Measurements from ENCODE around the gene INTS13.

The INTS13 gene

GRCh38 chr12:26872625-26873024 is 65.2 kb downstream of the INTS13 start:
- Histone ChIP-seq H3K9me3 (ENCODE audit: insufficient read depth, low read length) (no peaks in the 10 kb centered on the region), H2AFZ (ENCODE audit: low read depth, low read length, severe bottlenecking) (no peak overlapping the region), H3K36me3 (ENCODE audit: low read length) (no peaks in the 10 kb centered on the region), H3K79me2 (ENCODE audit: insufficient read depth, low read length) (no peaks in the 10 kb centered on the region), H3K4me2 (ENCODE audit: low read depth, low read length, poor library complexity, severe bottlenecking) (no peak overlapping the region), H3K9me2 (replicated peaks; ENCODE audit: insufficient read depth, low read length) (no peaks in the 10 kb centered on the region), H3K9ac (ENCODE audit: low read length) (no peak overlapping the region), H3K27ac (ENCODE audit: low read depth, low read length) (no peak overlapping the region), H3K4me3 (ENCODE audit: insufficient read depth, low read length, poor library complexity, severe bottlenecking) (no peak overlapping the region), H3K27me3 (ENCODE audit: low read length) (no peaks in the 10 kb centered on the region), H3F3A (ENCODE audit: insufficient read depth) (no peaks in the 10 kb centered on the region), H4K20me1 (ENCODE audit: low read depth, low read length) (no peaks in the 10 kb centered on the region)
- no peak for TF ChIP-seq EZH2phosphoT487 (conservative IDR thresholded peaks at IDR 0.05; ENCODE audit: low read length)
- TF ChIP-seq CTCF (IDR thresholded peaks at IDR 0.05; ENCODE audit: insufficient read depth, low read length, poor library complexity, severe bottlenecking): no peak

- Histone ChIP-seq H4K20me1 (ENCODE audit: low read depth, low read length) (no peaks in the 10 kb centered on the region), H3K4me2 (ENCODE audit: low read depth, low read length, poor library complexity, severe bottlenecking) (no peak overlapping the region), H3K79me2 (ENCODE audit: insufficient read depth, low read length) (no peaks in the 10 kb centered on the region), H3K9me2 (replicated peaks; ENCODE audit: insufficient read depth, low read length) (no peaks in the 10 kb centered on the region), H3F3A (ENCODE audit: insufficient read depth) (no peaks in the 10 kb centered on the region), H3K4me3 (ENCODE audit: insufficient read depth, low read length, poor library complexity, severe bottlenecking) (no peak overlapping the region), H3K27ac (ENCODE audit: low read depth, low read length) (no peak overlapping the region), H3K9ac (ENCODE audit: low read length) (no peak overlapping the region), H3K27me3 (ENCODE audit: low read length) (no peaks in the 10 kb centered on the region), H3K9me3 (ENCODE audit: insufficient read depth, low read length) (no peaks in the 10 kb centered on the region), H3K36me3 (ENCODE audit: low read length) (no peaks in the 10 kb centered on the region), H2AFZ (ENCODE audit: low read depth, low read length, severe bottlenecking) (no peak overlapping the region)
- TF ChIP-seq EZH2phosphoT487 (conservative IDR thresholded peaks at IDR 0.05; ENCODE audit: low read length) (no peak), CTCF (IDR thresholded peaks at IDR 0.05; ENCODE audit: insufficient read depth, low read length, poor library complexity, severe bottlenecking) (no peak)
Measured at GRCh38 chr12:26871985-26872384, 65.8 kb downstream of the INTS13 start.

GRCh38 chr12:26870491-26871419 is 67.0 kb downstream of the INTS13 start:
- no peaks in the 10 kb centered on the region for H3K9me2 ChIP-seq (replicated peaks; ENCODE audit: insufficient read depth, low read length)
- no peak overlapping the region for H3K27ac ChIP-seq (ENCODE audit: low read depth, low read length)
- H3K9ac ChIP-seq (ENCODE audit: low read length): no peak overlapping the region
- no peak overlapping the region for H3K4me3 ChIP-seq (ENCODE audit: insufficient read depth, low read length, poor library complexity, severe bottlenecking)
- H4K20me1 ChIP-seq (ENCODE audit: low read depth, low read length): no peaks in the 10 kb centered on the region
- no peak overlapping the region for H2AFZ ChIP-seq (ENCODE audit: low read depth, low read length, severe bottlenecking)
- no peaks in the 10 kb centered on the region for H3K36me3 ChIP-seq (ENCODE audit: low read length)
- no peak for TF ChIP-seq CTCF (IDR thresholded peaks at IDR 0.05; ENCODE audit: insufficient read depth, low read length, poor library complexity, severe bottlenecking)
- TF ChIP-seq EZH2phosphoT487 (conservative IDR thresholded peaks at IDR 0.05; ENCODE audit: low read length): no peak
- H3F3A ChIP-seq (ENCODE audit: insufficient read depth): no peaks in the 10 kb centered on the region
- H3K9me3 ChIP-seq (ENCODE audit: insufficient read depth, low read length): no peaks in the 10 kb centered on the region
- H3K79me2 ChIP-seq (ENCODE audit: insufficient read depth, low read length): no peaks in the 10 kb centered on the region
- H3K27me3 ChIP-seq (ENCODE audit: low read length): no peaks in the 10 kb centered on the region
- no peak overlapping the region for H3K4me2 ChIP-seq (ENCODE audit: low read depth, low read length, poor library complexity, severe bottlenecking)

Data from SU-DHL-6 (cell line).